ENCODE results near the gene PRPH.
A peak's percentile ranks its signal among the peaks of the same experiment; 100 is the strongest.
"Not testable (repeated sequence)": the region's sequence is repeated elsewhere in the genome, so short reads cannot be mapped to it uniquely, and the experiment has no call there.

PRPH gene

DNA sequence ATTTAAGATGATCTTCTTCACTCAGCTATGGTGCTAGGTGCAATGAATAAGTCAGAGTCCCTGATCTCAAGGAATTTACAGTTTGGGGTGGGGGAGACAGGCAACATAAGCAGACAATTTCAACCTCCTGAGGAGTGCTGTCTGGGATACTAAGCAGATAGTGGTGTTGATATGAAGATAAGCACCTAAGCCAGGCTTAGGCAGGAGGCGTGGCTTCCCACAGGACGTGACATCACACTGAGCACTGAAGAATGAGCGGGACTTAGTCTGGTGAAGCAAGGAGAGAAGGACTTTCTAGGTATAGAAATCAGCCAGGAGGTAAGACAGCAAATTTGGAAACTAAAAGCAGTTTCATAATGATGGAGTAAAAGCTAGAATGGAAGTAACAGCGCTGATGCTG, 6.8 kb downstream of the PRPH start:
- no peak for DNase-seq

DNA sequence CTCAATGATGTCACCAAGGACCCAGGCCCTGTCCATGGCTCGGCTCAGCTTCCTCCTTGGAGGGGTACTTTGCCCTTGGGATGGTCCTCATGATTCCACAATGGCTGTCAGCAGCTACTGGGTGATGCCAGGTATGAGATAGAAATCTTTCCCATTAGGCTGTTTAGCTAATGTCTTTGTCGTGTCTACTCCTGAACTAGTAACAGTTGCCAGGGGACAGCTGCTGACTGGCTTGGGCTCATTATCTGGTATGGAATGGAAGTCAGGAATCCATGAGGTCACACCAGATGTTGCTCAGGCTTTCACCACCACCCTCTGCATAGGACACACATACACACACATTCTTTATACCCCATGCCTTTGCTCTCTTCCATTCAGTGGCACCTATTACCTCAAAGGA, 9.2 kb downstream of the PRPH start:
- DNase-seq: no peak

DNA sequence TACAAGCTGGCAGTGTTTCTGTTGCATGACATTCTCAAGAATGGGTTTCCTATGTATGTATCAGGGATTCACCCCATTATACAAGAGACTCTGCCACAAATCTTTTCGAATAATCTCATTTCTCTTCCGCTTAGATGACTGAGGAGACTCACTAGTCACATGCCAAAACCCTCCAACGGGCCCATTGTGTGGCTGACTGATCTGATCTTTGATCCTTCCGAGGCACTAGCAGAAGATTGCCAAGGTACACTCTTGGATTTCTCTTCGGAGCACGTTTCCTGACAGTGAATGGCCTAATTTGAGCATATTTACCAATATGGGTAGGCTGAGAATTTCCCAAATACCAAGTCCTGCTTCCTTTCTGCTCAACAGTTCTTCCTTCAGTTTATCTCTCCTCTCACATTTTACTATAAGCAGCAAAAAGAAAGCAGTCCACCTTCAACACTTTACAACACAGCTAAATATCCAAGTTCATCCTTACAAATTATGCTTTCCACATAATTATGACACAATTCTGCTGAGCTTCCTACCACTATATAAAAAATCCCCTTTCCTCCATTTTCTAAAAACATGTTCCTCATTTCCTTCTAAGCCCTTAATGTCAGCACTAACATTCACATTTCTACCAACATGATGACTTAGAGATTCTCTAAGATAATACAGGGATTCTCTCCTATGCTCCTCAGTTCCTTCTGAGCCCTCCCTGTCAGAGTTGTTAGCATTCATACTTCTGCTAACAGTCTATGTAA, 11.0 kb downstream of the PRPH start:
- DNase-seq: no peak

DNA sequence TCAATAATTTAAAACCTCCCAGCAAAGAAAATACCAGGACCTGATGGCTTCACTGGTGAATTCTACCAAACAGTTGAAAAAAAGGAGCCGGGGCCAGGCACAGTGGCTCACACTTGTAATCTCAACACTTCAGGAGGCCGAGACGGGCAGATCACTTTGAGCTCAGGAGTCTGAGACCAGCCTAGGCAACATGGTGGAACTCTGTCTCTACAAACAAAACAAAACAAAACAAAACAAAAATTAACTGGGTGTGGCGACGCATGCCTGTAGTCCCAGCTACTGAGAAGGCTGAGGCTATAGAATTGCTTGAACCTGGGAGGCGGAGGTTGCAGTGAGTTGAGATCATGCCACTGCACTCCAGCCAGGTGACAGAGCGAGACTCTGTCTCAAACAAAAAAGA, 14.4 kb downstream of the PRPH start:
- no peak for DNase-seq

DNA sequence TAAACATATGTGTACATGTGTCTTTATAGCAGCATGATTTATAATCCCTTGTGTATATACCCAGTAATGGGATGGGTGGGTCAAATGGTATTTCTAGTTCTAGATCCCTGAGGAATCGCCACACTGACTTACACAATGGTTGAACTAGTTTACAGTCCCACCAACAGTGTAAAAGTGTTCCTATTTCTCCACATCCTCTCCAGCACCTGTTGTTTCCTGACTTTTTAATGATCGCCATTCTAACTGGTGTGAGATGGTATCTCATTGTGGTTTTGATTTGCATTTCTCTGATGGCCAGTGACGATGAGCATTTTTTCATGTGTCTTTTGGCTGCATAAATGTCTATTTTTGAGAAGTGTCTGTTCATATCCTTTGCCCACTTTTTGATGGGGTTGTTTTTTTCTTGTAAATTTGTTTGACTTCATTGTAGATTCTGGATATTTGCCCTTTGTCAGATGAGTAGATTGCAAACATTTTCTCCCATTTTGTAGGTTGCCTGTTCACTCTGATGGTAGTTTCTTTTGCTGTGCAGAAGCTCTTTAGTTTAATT, 15.6 kb downstream of the PRPH start:
- DNase-seq: not testable (repeated sequence)

DNA sequence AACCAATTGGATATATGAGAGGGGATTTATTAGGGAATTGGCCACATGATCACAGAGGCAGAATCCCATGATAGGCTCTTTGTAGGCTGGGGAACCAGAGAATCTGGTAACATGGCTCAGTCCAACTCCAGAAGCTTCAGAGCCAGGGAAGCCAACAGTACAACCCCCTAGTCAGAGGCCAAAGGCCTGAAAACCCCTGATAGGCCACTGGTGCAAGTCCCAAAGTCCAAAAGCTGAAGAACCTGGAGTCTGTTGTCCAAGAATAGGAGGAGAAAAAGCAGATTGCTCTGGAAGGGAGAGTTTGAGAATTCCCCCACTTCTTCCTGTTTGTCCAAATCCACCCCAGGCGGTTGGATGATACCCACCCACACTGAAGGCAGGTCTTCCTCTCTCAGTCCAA, 19.9 kb downstream of the PRPH start:
- DNase-seq: no peak

DNA sequence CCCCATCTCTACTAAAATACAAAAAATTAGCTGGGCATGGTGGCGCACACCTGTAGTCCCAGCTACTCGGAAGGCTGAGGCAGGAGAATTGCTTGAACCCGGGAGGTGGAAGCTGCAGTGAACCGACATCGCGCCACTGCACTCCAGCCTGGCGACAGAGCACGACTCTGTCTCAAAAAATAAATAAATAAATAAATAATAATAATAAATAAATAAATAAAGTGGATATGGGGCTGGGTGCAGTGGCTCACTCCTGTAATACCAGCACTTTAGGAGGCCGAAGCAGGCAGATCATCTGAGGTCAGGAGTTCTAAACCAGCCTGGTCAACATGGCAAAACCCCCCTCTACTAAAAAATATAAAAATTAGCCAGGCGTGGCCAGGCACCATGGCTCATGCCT, 22.2 kb downstream of the PRPH start:
- DNase-seq: not testable (repeated sequence)

DNA sequence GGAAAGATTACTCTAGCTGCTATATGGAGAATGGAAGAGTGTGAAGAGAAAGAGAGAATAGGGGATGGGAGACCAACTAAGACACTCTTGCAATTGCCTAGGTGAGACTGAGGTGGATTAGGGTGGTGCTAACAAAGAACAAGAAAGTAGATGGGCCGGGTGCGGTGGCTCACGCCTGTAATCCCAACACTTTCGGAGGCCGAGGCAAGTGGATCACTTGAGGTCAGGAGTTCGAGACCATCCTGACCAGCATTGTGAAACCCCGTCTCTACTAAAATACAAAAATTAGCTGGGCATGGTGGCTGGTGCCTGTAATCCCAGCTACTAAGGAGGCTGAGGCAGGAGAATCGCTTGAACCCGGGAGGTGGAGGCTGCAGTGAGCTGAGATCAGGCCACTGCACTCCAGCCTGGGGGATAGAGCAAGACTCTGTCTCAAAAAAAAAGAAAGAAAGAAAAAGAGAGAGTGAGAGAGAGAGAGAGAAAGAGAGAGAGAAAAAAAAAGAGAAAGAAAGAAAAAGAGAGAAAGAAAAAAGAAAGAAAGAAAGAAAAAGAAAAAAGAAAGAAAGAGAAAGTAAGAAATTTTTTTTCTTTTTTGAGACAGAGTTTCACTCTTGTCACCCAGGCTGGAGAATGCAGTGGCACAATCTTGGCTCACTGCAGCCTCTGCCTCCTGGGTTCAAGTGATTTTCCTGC, 25.6 kb downstream of the PRPH start:
- DNase-seq: not testable (repeated sequence)

DNA sequence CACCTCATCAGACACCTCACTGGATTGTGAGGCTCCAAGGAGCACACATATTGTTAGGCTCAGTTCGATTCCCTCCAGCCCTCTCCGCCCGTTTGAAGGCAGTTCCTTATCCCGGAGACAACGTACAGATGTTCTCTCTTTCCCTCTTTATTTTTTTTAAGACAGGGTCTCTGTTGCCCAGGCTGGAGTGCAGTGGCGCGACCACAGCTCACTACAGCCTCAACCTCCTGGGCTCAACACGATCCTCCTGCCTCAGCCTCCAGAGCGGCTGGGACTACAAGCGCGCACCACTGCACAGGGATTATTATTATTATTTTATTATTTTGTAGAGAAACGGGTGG, 27.4 kb downstream of the PRPH start:
- no peak for DNase-seq

DNA sequence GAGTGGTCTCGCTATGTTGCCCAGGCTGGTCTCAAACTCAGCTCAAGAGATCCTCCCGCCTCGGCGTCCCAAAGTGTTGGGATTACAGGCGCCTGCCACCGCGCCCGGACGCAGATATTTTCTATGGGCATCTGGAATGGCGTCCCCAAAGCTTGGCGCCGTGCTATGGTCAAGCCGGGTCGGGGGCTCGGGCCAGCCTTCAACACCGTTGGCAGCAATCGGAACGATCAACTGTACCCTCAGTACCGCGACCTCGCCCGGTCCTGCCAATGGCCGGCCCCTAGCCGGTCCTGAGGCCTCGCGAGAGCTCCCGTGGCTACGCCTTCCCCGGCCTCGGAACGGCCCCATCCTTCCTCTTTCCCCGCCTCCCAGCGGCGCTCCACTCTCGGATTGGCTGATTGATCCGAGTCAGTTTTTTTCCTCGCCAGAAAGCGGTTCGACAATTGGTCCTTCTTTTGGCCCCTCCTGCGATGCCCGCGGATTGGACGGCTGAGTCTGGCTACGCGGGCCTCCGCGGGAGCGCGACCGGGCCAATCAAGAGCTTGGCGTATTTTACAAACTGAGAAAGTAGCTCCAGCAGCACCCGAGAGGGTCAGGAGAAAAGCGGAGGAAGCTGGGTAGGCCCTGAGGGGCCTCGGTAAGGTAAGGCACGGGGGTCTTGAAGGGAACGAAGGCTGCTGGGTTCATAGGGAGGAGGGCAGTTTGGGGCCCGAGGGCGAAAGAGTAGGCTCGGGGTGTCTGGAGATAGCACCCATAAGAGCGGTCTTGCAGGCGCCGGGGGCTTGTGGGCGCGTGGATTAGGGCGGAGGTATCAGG, 28.0 kb downstream of the PRPH start, which contains the start of gene TROAP:
TROAP (plus strand) TSS at position 548 of the 816 bp plus-strand sequence. CDS start 354 bp downstream, outside the sequence.
- DNase-seq: peak; percentile 97

DNA sequence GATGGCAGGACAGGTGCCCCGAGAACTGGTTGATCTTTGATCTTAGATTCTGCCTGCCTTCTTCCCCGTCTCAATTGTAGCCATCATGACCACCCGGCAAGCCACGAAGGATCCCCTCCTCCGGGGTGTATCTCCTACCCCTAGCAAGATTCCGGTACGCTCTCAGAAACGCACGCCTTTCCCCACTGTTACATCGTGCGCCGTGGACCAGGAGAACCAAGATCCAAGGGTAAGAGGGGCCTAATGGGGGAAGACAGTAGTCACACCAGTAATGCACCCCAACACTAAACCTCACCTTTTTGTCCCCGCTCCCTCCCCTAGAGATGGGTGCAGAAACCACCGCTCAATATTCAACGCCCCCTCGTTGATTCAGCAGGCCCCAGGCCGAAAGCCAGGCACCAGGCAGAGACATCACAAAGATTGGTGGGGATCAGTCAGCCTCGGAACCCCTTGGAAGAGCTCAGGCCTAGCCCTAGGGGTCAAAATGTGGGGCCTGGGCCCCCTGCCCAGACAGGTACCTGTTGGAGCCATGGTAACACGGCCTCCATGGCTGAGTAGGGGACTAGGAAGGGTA, 28.7 kb downstream of the PRPH start:
- DNase-seq: no peak

DNA sequence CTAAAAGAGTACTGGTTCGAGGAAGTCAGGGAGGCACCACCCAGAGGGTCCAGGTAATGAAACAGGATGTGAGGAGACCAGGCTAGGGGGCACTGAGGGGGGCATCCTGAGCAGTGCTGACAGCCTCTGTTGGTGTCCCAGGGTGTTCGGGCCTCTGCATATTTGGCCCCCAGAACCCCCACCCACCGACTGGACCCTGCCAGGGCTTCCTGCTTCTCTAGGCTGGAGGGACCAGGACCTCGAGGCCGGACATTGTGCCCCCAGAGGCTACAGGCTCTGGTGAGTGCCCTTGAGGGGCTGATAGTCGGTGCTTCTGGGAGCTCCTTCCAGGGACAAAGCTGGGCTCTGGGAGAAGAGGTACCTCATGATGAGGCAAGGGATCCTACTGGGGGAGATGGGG, 30.7 kb downstream of the PRPH start:
- no peak for DNase-seq

DNA sequence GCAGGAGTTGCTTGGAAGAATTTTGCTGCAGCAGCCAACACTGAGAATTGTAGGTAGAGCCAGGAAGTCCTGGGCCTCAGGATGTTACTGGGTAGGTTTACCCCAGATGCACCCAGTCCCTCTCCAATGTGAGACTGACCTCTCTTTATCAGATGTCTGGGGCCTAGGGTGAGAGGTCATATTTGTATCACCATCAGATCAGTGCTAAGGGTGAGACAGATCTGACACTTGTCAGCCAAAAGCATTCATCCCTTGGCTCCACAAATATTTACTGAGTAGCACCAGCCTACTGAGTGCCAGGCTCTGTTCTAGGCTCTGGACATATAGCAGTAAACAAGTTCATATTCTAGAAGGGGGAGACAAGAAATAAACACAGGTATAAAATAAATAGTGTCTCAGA, 32.4 kb downstream of the PRPH start:
- DNase-seq: no peak

DNA sequence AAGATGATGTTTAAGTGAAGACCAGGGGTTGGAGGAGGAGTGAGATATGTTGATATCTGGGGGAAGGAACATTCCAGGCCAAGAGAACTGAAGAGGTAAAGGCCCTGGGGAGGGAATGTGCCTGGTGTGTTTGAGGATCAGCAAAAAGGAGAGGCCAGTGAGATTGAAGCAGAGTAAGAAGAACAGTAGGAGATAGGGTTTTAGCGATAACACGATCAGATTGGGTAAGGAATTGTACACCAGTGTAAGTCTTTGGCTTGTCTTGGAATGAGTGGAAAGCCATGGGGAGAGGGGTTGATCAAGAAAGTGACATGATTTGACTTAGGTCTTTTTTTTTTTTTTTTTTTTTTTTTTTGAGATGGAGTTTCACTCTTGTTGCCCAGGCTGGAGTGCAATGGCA, 32.9 kb downstream of the PRPH start:
- no peak for DNase-seq

DNA sequence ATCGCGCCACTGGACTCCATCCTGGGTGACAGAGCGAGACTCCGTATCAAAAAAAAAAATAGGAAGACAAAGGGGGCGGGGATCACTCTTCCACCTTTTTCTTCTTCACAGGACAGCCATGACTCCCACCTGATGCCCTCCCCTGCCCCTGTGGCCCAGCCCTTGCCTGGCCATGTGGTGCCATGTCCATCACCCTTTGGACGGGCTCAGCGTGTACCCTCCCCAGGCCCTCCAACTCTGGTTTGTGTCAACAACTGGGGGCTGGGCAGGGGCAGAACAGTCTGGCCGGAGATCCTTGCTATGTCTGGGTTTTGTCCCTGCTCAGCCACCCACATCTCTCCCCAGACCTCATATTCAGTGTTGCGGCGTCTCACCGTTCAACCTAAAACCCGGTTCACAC, 33.9 kb downstream of the PRPH start:
- no peak for DNase-seq

DNA sequence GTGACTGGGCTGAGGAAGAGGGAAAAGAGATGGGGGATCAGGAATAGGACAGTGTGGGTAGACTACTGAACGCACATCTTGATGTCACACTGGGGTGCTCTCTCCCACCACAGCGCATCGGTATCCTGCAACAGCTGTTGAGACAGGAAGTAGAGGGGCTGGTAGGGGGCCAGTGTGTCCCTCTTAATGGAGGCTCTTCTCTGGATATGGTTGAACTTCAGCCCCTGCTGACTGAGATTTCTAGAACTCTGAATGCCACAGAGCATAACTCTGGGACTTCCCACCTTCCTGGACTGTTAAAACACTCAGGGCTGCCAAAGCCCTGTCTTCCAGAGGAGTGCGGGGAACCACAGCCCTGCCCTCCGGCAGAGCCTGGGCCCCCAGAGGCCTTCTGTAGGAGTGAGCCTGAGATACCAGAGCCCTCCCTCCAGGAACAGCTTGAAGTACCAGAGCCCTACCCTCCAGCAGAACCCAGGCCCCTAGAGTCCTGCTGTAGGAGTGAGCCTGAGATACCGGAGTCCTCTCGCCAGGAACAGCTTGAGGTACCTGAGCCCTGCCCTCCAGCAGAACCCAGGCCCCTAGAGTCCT, 35.2 kb downstream of the PRPH start:
- no peak for DNase-seq

DNA sequence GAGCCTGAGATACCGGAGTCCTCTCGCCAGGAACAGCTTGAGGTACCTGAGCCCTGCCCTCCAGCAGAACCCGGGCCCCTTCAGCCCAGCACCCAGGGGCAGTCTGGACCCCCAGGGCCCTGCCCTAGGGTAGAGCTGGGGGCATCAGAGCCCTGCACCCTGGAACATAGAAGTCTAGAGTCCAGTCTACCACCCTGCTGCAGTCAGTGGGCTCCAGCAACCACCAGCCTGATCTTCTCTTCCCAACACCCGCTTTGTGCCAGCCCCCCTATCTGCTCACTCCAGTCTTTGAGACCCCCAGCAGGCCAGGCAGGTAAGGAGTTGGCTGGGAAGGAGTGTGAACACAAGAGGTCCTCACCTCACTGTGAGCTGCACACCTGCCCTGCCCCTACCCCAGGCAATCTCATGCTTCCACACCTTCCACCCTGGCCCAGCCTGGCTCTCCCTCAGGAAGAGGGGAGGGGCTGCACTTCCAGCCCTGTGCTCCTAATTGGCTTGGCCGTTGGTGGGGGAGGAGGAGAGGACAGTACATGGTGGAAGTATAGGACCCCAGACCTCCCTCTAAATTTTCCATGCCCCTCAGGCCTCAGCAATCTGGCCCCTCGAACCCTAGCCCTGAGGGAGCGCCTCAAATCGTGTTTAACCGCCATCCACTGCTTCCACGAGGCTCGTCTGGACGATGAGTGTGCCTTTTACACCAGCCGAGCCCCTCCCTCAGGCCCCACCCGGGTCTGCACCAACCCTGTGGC, 35.9 kb downstream of the PRPH start:
- no peak for DNase-seq

DNA sequence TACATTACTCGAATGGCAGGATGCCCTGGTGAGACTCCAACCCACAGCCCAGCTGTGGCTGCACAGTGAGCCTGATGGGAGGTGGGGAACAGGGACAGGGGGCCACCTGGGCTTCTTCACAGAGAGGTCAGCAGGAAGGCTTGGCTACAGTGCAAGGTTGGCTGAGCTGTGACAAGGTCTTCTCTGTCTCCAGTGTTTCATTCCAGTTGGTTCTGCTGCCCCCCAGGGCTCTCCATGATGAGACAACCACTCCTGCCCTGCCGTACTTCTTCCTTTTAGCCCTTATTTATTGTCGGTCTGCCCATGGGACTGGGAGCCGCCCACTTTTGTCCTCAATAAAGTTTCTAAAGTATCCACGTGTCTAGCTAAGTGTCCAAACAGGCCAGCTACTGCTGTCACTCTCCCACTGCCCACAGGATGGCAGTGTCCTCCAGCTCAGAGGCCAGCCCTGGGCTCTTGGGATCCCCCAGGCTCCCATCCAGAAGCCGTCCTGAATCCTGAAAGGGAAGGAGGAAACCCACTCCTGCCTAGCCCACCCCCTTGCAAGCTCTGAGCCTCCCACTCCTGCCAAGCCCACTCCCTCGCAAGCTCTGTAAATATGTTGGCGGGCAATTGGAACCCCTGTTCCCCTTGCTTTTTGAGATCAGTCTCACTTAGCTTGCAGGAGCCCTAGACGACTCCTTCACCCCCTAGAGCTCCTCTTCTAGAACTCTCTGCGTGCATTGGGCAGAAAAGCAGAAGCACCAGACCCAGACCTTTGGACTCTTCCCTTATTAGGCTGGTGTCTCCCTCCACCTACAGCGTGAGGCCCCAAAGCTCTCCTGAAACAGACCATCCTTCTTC, 36.7 kb downstream of the PRPH start:
- no peak for DNase-seq

DNA sequence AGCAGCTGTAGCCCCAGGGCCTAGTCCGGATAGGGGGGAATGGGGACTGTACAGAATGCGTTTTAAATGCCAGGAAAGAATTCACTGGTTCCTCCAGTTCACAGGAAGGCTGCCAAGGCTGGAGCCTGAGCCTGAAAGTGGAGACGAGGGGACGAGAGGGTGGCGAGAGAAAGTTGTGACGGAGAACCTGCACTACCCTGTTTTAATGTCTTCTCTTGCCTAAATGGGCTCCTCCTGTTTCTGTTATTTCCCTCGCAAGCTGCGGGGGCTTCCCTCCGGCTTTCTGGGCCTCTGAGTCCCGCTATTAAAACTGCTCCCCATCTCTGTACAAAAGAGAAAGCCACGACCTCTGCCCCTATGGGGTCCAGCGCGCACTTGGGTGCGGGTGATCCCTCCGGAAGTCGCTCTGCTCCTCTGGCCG, 37.5 kb downstream of the PRPH start:
- no peak for DNase-seq

DNA sequence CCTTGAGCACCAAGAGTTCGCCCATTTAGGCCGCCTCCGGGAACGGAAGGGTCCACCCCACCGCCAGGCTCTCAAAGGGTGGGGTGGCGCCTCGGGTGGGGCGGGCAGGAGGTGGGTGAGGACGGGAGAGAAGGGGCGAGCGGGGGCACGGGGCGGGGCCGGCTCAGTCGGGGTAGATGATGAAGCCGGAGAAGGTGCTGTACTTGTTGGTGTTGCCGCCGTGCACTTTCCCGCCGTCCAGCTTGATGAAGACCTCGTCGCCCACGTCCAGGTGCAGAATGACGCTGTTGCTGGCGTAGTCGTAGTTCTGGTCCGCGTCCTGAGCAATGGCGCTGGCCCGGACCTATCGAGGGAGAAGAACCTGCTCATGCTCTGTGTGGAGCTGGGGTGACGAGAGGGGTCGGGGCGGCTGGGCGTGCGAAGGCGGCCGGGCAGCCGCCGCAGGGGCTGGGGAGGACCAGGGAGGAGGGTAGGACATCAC, 38.0 kb downstream of the PRPH start:
- DNase-seq: no peak

DNA sequence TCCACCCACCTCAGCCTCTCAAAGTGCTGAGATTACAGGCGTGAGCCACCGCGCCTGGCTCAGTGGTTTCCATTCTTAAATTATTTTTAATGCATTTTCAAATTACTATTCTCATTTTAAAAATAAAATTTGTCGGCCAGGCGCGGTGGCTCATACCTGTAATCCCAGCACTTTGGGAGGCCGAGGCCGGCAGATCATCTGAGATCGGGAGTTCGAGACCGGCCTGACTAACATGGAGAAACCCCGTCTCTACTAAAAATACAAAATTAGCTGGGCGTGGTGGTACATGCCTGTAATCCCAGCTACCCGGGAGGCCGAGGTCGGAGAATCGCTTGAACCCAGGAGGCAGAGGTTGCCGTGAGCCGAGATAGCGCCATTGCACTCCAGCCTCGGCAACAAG, 38.8 kb downstream of the PRPH start:
- not testable (repeated sequence) for DNase-seq

Measured in KG1 (cell line).